ENCODE data around the gene EXOC1L. TPM values are rescaled to one million over a fixed set of nuclear protein-coding genes. Genes with fewer than 3 reads are reported as not detected.
A peak's percentile ranks its signal among the peaks of the same experiment; 100 is the strongest.

Gene EXOC1L
- total RNA-seq, 1 donor: not detected

GRCh38 chr4:55849724-55850123 lies 30.1 kb downstream of the EXOC1L start:
- no peak overlapping the region for H3K4me3 ChIP-seq (ENCODE audit: low read depth, low read length)
- no peak for TF ChIP-seq CTCF (IDR thresholded peaks at IDR 0.05; ENCODE audit: insufficient read depth, low read depth, low read length)
- no peak for DNase-seq (ENCODE audit: low read depth)

GRCh38 chr4:55851885-55852284 lies 32.3 kb downstream of the EXOC1L start:
- no peak for TF ChIP-seq CTCF (IDR thresholded peaks at IDR 0.05; ENCODE audit: insufficient read depth, low read depth, low read length)
- H3K4me3 ChIP-seq (ENCODE audit: low read depth, low read length): no peak overlapping the region
- no peak for DNase-seq (ENCODE audit: low read depth)

- no peak for TF ChIP-seq CTCF (IDR thresholded peaks at IDR 0.05; ENCODE audit: insufficient read depth, low read depth, low read length)
- DNase-seq (ENCODE audit: low read depth): peak; percentile 97
- H3K4me3 ChIP-seq (ENCODE audit: low read depth, low read length): peak within 1 kb of the TSS; percentile 96
These were observed 34.0 kb downstream of the EXOC1L start, which contains the start of gene EXOC1 for GRCh38 chr4:55853484-55854046. Gene EXOC1 (plus strand): TSS chr4:55853648. CDS start chr4:55858324, 4,676 bp downstream.

- no peak for DNase-seq (ENCODE audit: low read depth)
- H3K4me3 ChIP-seq (ENCODE audit: low read depth, low read length): peak overlapping the region; percentile 96
- TF ChIP-seq CTCF (IDR thresholded peaks at IDR 0.05; ENCODE audit: insufficient read depth, low read depth, low read length): no peak
These were observed 34.5 kb downstream of the EXOC1L start for GRCh38 chr4:55854129-55854528.

- no peak for TF ChIP-seq CTCF (IDR thresholded peaks at IDR 0.05; ENCODE audit: insufficient read depth, low read depth, low read length)
- no peak overlapping the region for H3K4me3 ChIP-seq (ENCODE audit: low read depth, low read length)
- DNase-seq (ENCODE audit: low read depth): no peak
These were observed 38.0 kb downstream of the EXOC1L start for GRCh38 chr4:55857586-55857985.

- DNase-seq (ENCODE audit: low read depth): no peak
- no peak overlapping the region for H3K4me3 ChIP-seq (ENCODE audit: low read depth, low read length)
- no peak for TF ChIP-seq CTCF (IDR thresholded peaks at IDR 0.05; ENCODE audit: insufficient read depth, low read depth, low read length)
These were observed 40.1 kb downstream of the EXOC1L start for GRCh38 chr4:55859711-55860110.

Measured in fibroblast of villous mesenchyme (primary cell).